GM12878 (cell line): ENCODE results near the gene ANKRD24. TPM values are rescaled to one million over a fixed set of nuclear protein-coding genes. Genes with fewer than 3 reads are reported as not detected.

ENCODE experiments used
- ATAC-seq: fragments of 200-7000 bp; cut with Tn5 transposase; 3 replicates; pipeline ENCODE4 v1.9.1; 2020; ENCODE audit warnings: mild to moderate bottlenecking, moderate library complexity
- BruUV-seq: library from RNA; stranded (reverse); fragments of 400-500 nt; replicated peaks from 2 replicates; lab custom pipeline; 2021; lab: Mats Ljungman, UMichigan
- CTCF ChIA-PET: fragments of 300-600 bp; sonication (Branson Sonifier 250); formaldehyde crosslinking; extraction: SDS; loops from one replicate; lab custom pipeline; 2021; ENCODE audit warnings: inconsistent platforms; lab: Yijun Ruan, JAX
- POLR2A ChIA-PET: fragments of 350-600 bp; formaldehyde crosslinking; extraction: SDS; loops from one replicate; lab custom pipeline; 2021; ENCODE audit warnings: inconsistent platforms; lab: Charles Lee
- RAD21 ChIA-PET: fragments of 300-600 bp; sonication (Branson Sonifier 250); formaldehyde crosslinking; loops from one replicate; lab custom pipeline; 2023; ENCODE audit warnings: antibody characterized with exemption; ENCODE audit not compliant: unreplicated experiment; lab: Charles Lee
- SMC1A ChIA-PET: fragments of 300-600 bp; sonication (Branson Sonifier 250); formaldehyde crosslinking; loops from one replicate; lab custom pipeline; 2023; ENCODE audit not compliant: unreplicated experiment, uncharacterized antibody; lab: Charles Lee
- DNase-seq: peaks from one replicate; pipeline ENCODE4 v3.0.0-alpha.2; 2011; ENCODE audit warnings: low read depth, low spot score
- FAIRE-seq: peaks from 3 replicates; lab custom pipeline; 2011; peaks lifted over from hg19 to GRCh38; lab: Jason Lieb, UNC
- H2AFZ ChIP-seq: 2 replicates; pipeline ENCODE4 v1.6.0; 2011; ENCODE audit warnings: low read depth, low read length, control low read depth; ENCODE audit not compliant: control insufficient read depth
- H3K27ac ChIP-seq: 2 replicates; pipeline ENCODE4 v1.5.1; 2011; ENCODE audit warnings: control low read depth; ENCODE audit not compliant: control insufficient read depth, insufficient read depth
- H3K27me3 ChIP-seq, 2 experiments: replicated peaks in 1 of 2; 2 replicates each; pipeline versions ENCODE4 v1.6.0 to v1.6.1; 2011; ENCODE audit warnings: low read length in 1 of 2; ENCODE audit not compliant: control insufficient read depth in 2 of 2, insufficient read depth in 2 of 2
- H3K36me3 ChIP-seq, 2 experiments: 2 replicates each; pipeline ENCODE4 v1.5.1; 2011; ENCODE audit warnings: low read length in 1 of 2; ENCODE audit not compliant: control insufficient read depth in 2 of 2, insufficient read depth in 2 of 2
- H3K4me1 ChIP-seq: 2 replicates; pipeline ENCODE4 v1.6.1; 2011; ENCODE audit warnings: mild to moderate bottlenecking, low read length, moderate library complexity, mixed read lengths; ENCODE audit not compliant: control insufficient read depth, insufficient read depth
- H3K4me2 ChIP-seq: 2 replicates; pipeline ENCODE4 v1.6.0; 2011; ENCODE audit warnings: control low read depth; ENCODE audit not compliant: control insufficient read depth, insufficient read depth
- H3K4me3 ChIP-seq: fragments of 200-600 bp; sonication (generic); 2 replicates; pipeline ENCODE4 v1.5.1; 2016
- H3K79me2 ChIP-seq: 2 replicates; pipeline ENCODE4 v1.6.0; 2011; ENCODE audit warnings: low read length; ENCODE audit not compliant: control insufficient read depth, insufficient read depth
- H3K9ac ChIP-seq: 2 replicates; pipeline ENCODE4 v1.8.0; 2011; ENCODE audit warnings: low read length, control low read depth, mixed read lengths; ENCODE audit not compliant: control insufficient read depth, insufficient read depth
- H3K9me3 ChIP-seq: replicated peaks from 3 replicates; pipeline ENCODE4 v1.5.1; 2011; ENCODE audit warnings: mild to moderate bottlenecking, low read length; ENCODE audit not compliant: control insufficient read depth, insufficient read depth
- H4K20me1 ChIP-seq: 2 replicates; pipeline ENCODE4 v1.6.0; 2011; ENCODE audit not compliant: control insufficient read depth, insufficient read depth
- CUX1 ChIP-seq: IDR thresholded peaks from 2 replicates; pipeline ENCODE4 v1.6.1; 2012; ENCODE audit warnings: improper control_type of control experiment, low read depth, low read length; ENCODE audit not compliant: insufficient replicate concordance
- NBN ChIP-seq: fragments of 450-650 bp; IDR thresholded peaks from 2 replicates; pipeline ENCODE4 v1.6.1; 2016
- ZNF24 ChIP-seq: fragments of 450-650 bp; IDR thresholded peaks from 2 replicates; pipeline ENCODE4 v1.6.1; 2017; ENCODE audit warnings: antibody characterized with exemption, mild to moderate bottlenecking
- WGBS: methylation state at CpG from one replicate; pipeline ENCODE4 v1.1.6; 2016; ENCODE audit warnings: low lambda C conversion rate; ENCODE audit not compliant: insufficient replicate concordance, insufficient coverage; ENCODE audit errors: missing lambda C conversion rate; 5-methylcytosine and 5-hydroxymethylcytosine counted together
- in situ Hi-C: fragments of 300-500 bp; cut with MboI; formaldehyde crosslinking; loops from 9 replicates; pipeline ENCODE4 v1.14.3; 2018; ENCODE audit warnings: mixed read lengths
- intact Hi-C: fragments of 100-400 bp; cut with micrococcal nuclease; formaldehyde crosslinking; loops from one replicate; pipeline ENCODE4 v1.14.2; 2022; ENCODE audit not compliant: unreplicated experiment
- polyA plus RNA-seq, 11 experiments: library from polyadenylated mRNA; depleted of rRNA in 4 of 11; unstranded in 6 of 11; stranded (reverse) in 5 of 11; fragments of >200 nt; fragmentation: Nextera tagmentation in 4 of 11; fragmentation: Illumina TruSeq in 1 of 11; extraction: Ambion mirVana in 4 of 11; extraction: Trizol in 1 of 11; gene quantifications; 1 replicate in 1 of 11; 2 replicates in 10 of 11; pipeline versions ENCODE4 v1.2.1 to v1.2.3, GENCODE V29; 2011 to 2016; ENCODE audit warnings: inconsistent platforms in 2 of 11, missing spikeins in 2 of 11, low read depth in 1 of 11
- total RNA-seq, 4 experiments: library from RNA; depleted of rRNA in 3 of 4; stranded (reverse); fragments of >200 nt in 3 of 4; fragmentation: Illumina TruSeq in 1 of 4; extraction: Trizol in 1 of 4; gene quantifications; 2 replicates each; pipeline versions ENCODE4 v1.2.1 to v1.2.3, GENCODE V29; 2013 to 2021

Gene ANKRD24
- total and polyA plus RNA-seq, 10 of the 15 experiments (the other 5 are each of a cell fraction or from before 2014, with no cell fraction given) = 0.02 to 0.59 (median 0.35) TPM; not detected in 1

- ChIA-PET RAD21 (no interaction called here), SMC1A (no interaction called here), POLR2A (no interaction called here), CTCF (interaction anchor here (0.5 kb wide), 1 partner anchor 41 kb away, joined by 3 read pairs; no protein-coding TSS in a partner anchor)
- H3K4me2 ChIP-seq = no peak overlapping the region
- H4K20me1 ChIP-seq = no peaks in the 10 kb centered on the region
- no peaks in the 10 kb centered on the region for H3K79me2 ChIP-seq
- ATAC-seq (no peak), FAIRE-seq (no peak), DNase-seq (no peak)
- H3K27ac ChIP-seq = no peak overlapping the region
- BruUV-seq = no TSS peak
- H2AFZ ChIP-seq = no peak overlapping the region
- intact Hi-C loops = no loop called here
- no peak overlapping the region for H3K9ac ChIP-seq
- in situ Hi-C loops = no loop called here
- H3K36me3 ChIP-seq = no peaks in the 10 kb centered on the region
- no peak overlapping the region for H3K4me3 ChIP-seq
- H3K27me3 ChIP-seq = no peaks in the 10 kb centered on the region; a peak in 1 of 4 replicates
- TF ChIP-seq ZNF24 (peak; percentile 95), NBN (0 out of 2 replicates have a peak, but pooled peaks have one; percentile 28), CUX1 (no peak)
- no peaks in the 10 kb centered on the region for H3K4me1 ChIP-seq
- H3K9me3 ChIP-seq = no peaks in the 10 kb centered on the region; the same call in 2 of the 3 replicates
- WGBS = 42% methylated on average over 5 of the region's 5 CpGs
Measured at GRCh38 chr19:4197228-4197624, 14.7 kb downstream of the ANKRD24 start.
